Left ventricle myocardium superior (tissue), 1 donor: ENCODE data around the gene SEC22A. TPM values are rescaled to one million over a fixed set of nuclear protein-coding genes. Genes with fewer than 3 reads are reported as not detected.

ENCODE experiments used
- ATAC-seq: fragments of 200-7000 bp; cut with Tn5 transposase; one replicate; pipeline ENCODE4 v1.9.1; 2020; ENCODE audit warnings: mild to moderate bottlenecking, moderate library complexity
- DNase-seq: peaks from one replicate; pipeline ENCODE4 v3.0.0-alpha.2; 2020
- intact Hi-C: fragments of 100-400 bp; cut with micrococcal nuclease; formaldehyde crosslinking; loops from one replicate; pipeline ENCODE4 v1.11.0; 2022
- microRNA-seq: library from miRNA; unstranded; fragments of <30 nt; microRNA quantifications from one replicate; pipeline ENCODE4 v1.2.0, GENCODE V29; 2020; ENCODE audit warnings: borderline number of aligned reads
- total RNA-seq: library from RNA; stranded (reverse); fragmentation: NEBNext Ultra II Directional; extraction: Animal tissue kit (Norgen Biotek cat#: 25700); gene quantifications from one replicate; pipeline ENCODE4 v1.2.1, GENCODE V29; 2021
- donor health status: DM: no; HTN: yes; CAD: no; lungs with severe emphysema.

The SEC22A gene
- total RNA-seq, 1 donor from 2014 or later = 10.4 TPM

DNA sequence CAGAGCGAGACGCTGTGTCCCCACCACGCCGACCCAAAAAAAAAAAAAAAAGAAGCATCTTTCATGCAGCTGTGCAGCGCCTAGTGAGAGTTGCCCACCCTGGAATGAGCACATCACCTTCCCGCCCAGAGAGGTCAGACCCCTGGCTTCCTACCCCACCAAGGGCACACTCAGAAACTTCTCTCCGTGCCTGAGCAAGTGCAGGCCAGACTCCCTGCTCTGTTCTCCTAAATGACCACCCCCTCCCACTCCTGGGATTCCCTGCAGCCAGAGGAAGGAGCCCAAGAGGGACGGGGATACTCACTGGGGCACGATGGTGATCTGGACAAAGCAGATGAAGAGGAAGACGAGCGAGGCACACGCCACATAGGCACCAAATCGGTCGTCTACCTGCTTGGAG lies 116.0 kb downstream of the SEC22A start:
- no peak for ATAC-seq
- intact Hi-C loops = no loop called here

DNA sequence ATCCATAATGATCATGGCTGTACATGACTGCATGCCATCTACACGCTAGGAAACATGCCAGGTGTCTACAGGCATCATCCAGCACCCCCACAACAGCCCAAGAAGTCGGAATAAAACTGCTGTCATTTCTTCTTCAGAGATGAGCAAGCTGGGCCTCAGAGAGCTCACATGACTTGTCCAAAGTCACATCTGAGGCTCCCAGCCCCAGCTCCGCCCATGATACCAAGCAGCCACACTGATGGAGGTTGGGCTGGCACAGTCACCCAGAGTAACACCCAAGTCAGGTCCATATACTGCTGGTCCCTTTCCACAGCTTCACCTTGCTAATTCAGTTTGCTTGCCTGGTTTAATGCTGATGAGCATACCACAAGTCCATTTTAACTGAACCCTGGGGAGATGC lies 116.6 kb downstream of the SEC22A start:
- DNase-seq (no peak), ATAC-seq (no peak)
- intact Hi-C loops = no loop called here

More for the DNA sequence above, 116.0 kb downstream of the SEC22A start:
- DNase-seq = no peak

DNA sequence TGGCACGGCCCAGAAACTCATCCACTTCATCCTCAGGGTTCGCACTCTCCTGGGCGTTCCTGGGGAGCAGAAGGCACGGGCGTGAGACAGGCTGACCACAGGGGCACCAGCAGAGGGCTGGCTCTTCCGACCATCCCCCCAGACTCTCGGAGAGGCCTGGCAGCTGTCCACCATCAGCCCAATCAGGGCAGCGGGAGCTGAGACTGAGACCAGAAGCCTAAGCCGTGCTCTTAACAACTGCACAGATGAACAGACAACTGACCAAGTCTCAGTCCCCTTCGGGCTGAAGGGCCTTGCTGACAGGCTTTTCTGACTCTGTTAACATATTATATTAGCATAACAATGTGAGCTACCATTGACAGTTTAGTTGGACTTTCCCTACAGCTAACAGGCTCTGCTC lies 118.0 kb downstream of the SEC22A start:
- intact Hi-C loops = no loop called here
- DNase-seq = no peak
- peak; percentile 9 for ATAC-seq

DNA sequence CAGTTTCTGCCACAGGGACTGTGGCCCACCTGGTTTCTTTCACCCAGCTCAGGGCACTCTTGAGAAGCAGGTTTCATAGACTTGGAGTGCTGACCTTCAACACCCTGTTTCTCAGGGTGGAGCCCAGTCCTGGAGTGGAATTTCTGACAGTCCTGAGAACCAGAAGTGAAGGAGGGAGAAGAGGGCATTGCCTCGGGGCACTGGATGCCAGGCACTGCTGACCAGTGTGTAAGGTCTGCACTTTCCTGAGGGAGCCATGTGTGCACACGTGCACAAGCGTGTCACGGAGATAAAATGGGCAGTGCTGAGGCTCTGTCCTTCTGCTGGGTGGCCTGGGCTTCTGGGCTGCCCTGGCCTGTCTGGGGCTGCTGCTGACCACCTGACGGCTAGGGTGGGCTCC lies 118.5 kb downstream of the SEC22A start:
- ATAC-seq = no peak
- DNase-seq = no peak

DNA sequence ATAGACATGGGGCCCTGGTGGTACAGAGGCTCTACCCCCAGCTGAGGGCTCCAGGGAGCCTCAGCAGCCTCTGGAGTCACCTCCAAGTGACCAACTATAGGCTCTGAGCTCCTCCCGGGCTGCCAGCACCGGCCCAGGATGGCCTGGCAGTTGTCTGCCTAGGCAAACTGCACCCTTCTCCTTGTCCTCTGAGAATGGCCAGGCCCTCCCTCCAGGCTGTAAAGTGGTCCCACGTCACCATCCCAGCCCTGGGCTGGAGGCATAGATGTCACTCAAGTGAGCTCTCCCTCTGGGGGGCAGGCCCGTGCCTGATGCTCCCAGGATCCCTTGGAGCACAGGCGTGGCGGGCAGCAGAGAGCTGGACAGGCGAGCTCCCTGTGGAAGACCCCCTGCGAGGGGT lies 120.1 kb downstream of the SEC22A start:
- ATAC-seq (peak; percentile 16), DNase-seq (no peak)
- intact Hi-C loops = no loop called here

More for the DNA sequence above, 118.5 kb downstream of the SEC22A start:
- intact Hi-C loops = no loop called here

DNA sequence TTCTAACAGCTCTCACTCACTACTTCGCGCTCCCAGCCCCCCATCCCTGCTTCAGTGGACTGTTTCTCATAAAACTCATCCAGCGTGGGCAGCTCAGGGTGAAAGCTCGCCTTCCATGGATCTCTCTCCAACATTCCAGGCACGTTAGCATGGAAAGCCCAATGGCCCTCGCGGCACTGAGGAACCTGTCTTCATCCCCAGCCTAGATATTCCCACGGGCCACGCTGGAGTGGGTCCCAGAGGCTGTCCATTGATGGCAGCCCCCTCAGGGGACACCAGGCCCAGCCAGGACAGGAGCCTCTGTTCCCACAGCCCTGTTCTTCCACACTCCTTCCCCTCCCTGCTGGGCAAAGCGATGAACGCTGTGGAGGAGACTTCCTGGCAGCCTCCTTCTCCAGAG lies 121.1 kb downstream of the SEC22A start:
- no peak for ATAC-seq
- no peak for DNase-seq
- intact Hi-C loops = no loop called here

Small RNA genes lying within 50 kb of the gene (microRNA-seq; reads per million reads assigned to microRNA genes)
- not detected for gene MIR7110

Other genes starting within 250 kb of the SEC22A start
- gene SEMA5B, start 174.2 kb upstream of the SEC22A start, total RNA-seq = 4.2 TPM
- gene PDIA5, start 134.9 kb upstream of the SEC22A start, total RNA-seq = 4.8 TPM
- gene ADCY5, start 247.1 kb downstream of the SEC22A start, total RNA-seq = 273 TPM